ENCODE measurements around the gene DBT. TPM values are rescaled to one million over a fixed set of nuclear protein-coding genes. Genes with fewer than 3 reads are reported as not detected.

DBT gene
- total and polyA plus RNA-seq, 10 of the 15 experiments (the other 5 are each of a cell fraction or from before 2014, with no cell fraction given) = 2.1 to 15.9 (median 6.9) TPM

DNA sequence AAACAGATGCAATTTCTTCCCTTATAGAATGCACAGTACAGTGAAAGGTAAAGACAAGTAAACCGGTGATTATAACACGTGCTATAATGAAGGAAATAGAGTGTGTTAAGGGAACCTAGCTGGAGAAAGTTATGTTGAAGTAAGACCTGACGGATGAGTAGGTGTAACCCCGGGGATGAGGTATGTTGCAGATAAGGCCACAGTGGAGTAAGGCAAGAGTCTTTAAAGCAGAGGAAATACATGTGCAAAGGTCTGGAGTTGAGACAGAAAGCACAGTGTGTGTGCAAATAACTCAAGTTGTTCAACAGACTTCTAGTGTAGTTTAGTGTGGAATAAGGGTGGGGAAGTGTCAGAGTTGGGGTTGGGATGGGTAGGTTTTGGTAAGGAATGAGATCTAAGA, 2.9 kb downstream of the DBT start (continued):
- TF ChIP-seq RAD21 (IDR thresholded peaks at IDR 0.05; ENCODE audit: insufficient read depth, low read depth, low read length) (no peak), EZH2 (IDR thresholded peaks at IDR 0.05; ENCODE audit: borderline replicate concordance, control insufficient read depth, low read depth, low read length) (no peak), HDAC2 (IDR thresholded peaks at IDR 0.05) (no peak), KLF5 (IDR thresholded peaks at IDR 0.05; ENCODE audit: partially characterized antibody) (no peak), ZSCAN29 (IDR thresholded peaks at IDR 0.05) (no peak), MEF2A (IDR thresholded peaks at IDR 0.05; ENCODE audit: insufficient read depth, low read depth, low read length) (no peak), RELA (IDR thresholded peaks at IDR 0.05; ENCODE audit: borderline replicate concordance, partially characterized antibody) (no peak)
- TF ChIP-seq, protein P1, sequence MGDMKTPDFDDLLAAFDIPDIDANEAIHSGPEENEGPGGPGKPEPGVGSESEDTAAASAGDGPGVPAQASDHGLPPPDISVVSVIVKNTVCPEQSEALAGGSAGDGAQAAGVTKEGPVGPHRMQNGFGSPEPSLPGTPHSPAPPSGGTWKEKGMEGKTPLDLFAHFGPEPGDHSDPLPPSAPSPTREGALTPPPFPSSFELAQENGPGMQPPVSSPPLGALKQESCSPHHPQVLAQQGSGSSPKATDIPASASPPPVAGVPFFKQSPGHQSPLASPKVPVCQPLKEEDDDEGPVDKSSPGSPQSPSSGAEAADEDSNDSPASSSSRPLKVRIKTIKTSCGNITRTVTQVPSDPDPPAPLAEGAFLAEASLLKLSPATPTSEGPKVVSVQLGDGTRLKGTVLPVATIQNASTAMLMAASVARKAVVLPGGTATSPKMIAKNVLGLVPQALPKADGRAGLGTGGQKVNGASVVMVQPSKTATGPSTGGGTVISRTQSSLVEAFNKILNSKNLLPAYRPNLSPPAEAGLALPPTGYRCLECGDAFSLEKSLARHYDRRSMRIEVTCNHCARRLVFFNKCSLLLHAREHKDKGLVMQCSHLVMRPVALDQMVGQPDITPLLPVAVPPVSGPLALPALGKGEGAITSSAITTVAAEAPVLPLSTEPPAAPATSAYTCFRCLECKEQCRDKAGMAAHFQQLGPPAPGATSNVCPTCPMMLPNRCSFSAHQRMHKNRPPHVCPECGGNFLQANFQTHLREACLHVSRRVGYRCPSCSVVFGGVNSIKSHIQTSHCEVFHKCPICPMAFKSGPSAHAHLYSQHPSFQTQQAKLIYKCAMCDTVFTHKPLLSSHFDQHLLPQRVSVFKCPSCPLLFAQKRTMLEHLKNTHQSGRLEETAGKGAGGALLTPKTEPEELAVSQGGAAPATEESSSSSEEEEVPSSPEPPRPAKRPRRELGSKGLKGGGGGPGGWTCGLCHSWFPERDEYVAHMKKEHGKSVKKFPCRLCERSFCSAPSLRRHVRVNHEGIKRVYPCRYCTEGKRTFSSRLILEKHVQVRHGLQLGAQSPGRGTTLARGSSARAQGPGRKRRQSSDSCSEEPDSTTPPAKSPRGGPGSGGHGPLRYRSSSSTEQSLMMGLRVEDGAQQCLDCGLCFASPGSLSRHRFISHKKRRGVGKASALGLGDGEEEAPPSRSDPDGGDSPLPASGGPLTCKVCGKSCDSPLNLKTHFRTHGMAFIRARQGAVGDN (IDR thresholded peaks at IDR 0.05) = no peak
- TF ChIP-seq, protein P2, sequence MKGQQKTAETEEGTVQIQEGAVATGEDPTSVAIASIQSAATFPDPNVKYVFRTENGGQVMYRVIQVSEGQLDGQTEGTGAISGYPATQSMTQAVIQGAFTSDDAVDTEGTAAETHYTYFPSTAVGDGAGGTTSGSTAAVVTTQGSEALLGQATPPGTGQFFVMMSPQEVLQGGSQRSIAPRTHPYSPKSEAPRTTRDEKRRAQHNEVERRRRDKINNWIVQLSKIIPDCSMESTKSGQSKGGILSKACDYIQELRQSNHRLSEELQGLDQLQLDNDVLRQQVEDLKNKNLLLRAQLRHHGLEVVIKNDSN (IDR thresholded peaks at IDR 0.05; ENCODE audit: borderline replicate concordance, extremely low read length, insufficient read depth, low read depth, low read length) = no peak
